SH-SY5Y (cell line): ENCODE results near the gene UCP2.

ENCODE experiments used
- GATA2 ChIP-seq: IDR thresholded peaks from 2 replicates; pipeline ENCODE4 v1.6.1; 2011; ENCODE audit warnings: mild to moderate bottlenecking, low read depth, low read length
- GATA3 ChIP-seq: IDR thresholded peaks from 2 replicates; pipeline ENCODE4 v1.6.1; 2011; ENCODE audit warnings: low read depth, mild to moderate bottlenecking, low read length, moderate library complexity

- TF ChIP-seq GATA2 (no peak), GATA3 (no peak)
Measured at GRCh38 chr11:73965764-73966121, 16.9 kb downstream of the UCP2 start.
